HFFc6 (cell line): ENCODE measurements around the gene SSNA1. TPM values are rescaled to one million over a fixed set of nuclear protein-coding genes. Genes with fewer than 3 reads are reported as not detected.

Source experiments
- DNase-seq: peaks from one replicate; pipeline ENCODE4 v3.0.0-alpha.2; 2018
- H3K27ac Mint-ChIP-seq: 2 replicates; pipeline ENCODE4 v1.8.0; 2020; ENCODE audit warnings: mild to moderate bottlenecking, mixed read lengths
- H3K27me3 Mint-ChIP-seq: 2 replicates; pipeline ENCODE4 v1.8.0; 2021; ENCODE audit warnings: mild to moderate bottlenecking, moderate library complexity, mixed read lengths; ENCODE audit not compliant: insufficient read depth
- H3K36me3 Mint-ChIP-seq: 2 replicates; pipeline ENCODE4 v1.8.0; 2021; ENCODE audit warnings: low read depth, mixed read lengths
- H3K4me1 Mint-ChIP-seq: 2 replicates; pipeline ENCODE4 v1.8.0; 2020; ENCODE audit warnings: low read depth, mixed read lengths
- H3K4me3 Mint-ChIP-seq: 2 replicates; pipeline ENCODE4 v1.8.0; 2020; ENCODE audit warnings: mild to moderate bottlenecking, moderate library complexity, mixed read lengths
- H3K9me3 Mint-ChIP-seq: 2 replicates; pipeline ENCODE4 v1.8.0; 2020; ENCODE audit warnings: mild to moderate bottlenecking, mixed read lengths
- CTCF ChIP-seq: fragments of 200-600 bp; sonication (generic); IDR thresholded peaks from 2 replicates; pipeline ENCODE4 v1.5.0; 2021; ENCODE audit warnings: antibody characterized with exemption, mild to moderate bottlenecking
- total RNA-seq, 6 experiments: library from RNA; stranded (reverse); fragmentation: NEBNext Ultra II Directional; extraction: Animal tissue kit (Norgen Biotek cat#: 25700); gene quantifications; 2 replicates in 1 of 6; 3 replicates in 5 of 6; pipeline ENCODE4 v1.2.3, GENCODE V29; 2021

The SSNA1 gene
- total RNA-seq, 6 experiments from 2014 or later: 76.7 to 82.8 (median 82.1) TPM

- Mint-ChIP-seq H3K9me3 (no peaks in the 10 kb centered on the region), H3K4me1 (peaks cover 15% of the 10 kb centered on the region), H3K4me3 (no peak overlapping the region), H3K36me3 (peaks cover 4% of the 10 kb centered on the region; the same call in 1 of the 2 replicates), H3K27me3 (peaks cover 4% of the 10 kb centered on the region; the same call in 1 of the 2 replicates), H3K27ac (no peak overlapping the region)
- no peak for TF ChIP-seq CTCF
- no peak for DNase-seq
These were observed 6.8 kb upstream of the SSNA1 start for GRCh38 chr9:137181680-137182079.

GRCh38 chr9:137182836-137183235 is 5.6 kb upstream of the SSNA1 start:
- peaks cover 4% of the 10 kb centered on the region; the same call in 1 of the 2 replicates for H3K27me3 Mint-ChIP-seq
- peaks cover 26% of the 10 kb centered on the region for H3K4me1 Mint-ChIP-seq
- no peak overlapping the region for H3K4me3 Mint-ChIP-seq
- no peak overlapping the region for H3K27ac Mint-ChIP-seq
- H3K36me3 Mint-ChIP-seq: peaks cover 4% of the 10 kb centered on the region; the same call in 1 of the 2 replicates
- no peak for TF ChIP-seq CTCF
- no peaks in the 10 kb centered on the region for H3K9me3 Mint-ChIP-seq
- no peak for DNase-seq

- Mint-ChIP-seq H3K27ac (no peak overlapping the region), H3K36me3 (peaks cover 4% of the 10 kb centered on the region), H3K9me3 (no peaks in the 10 kb centered on the region), H3K27me3 (peaks cover 6% of the 10 kb centered on the region; the same call in 1 of the 2 replicates), H3K4me1 (peaks cover 21% of the 10 kb centered on the region), H3K4me3 (no peak overlapping the region)
- no peak for TF ChIP-seq CTCF
- DNase-seq: no peak
These were observed 4.4 kb upstream of the SSNA1 start for GRCh38 chr9:137183980-137184595.

- Mint-ChIP-seq H3K4me1 (peaks cover 26% of the 10 kb centered on the region), H3K36me3 (peaks cover 4% of the 10 kb centered on the region), H3K4me3 (no peak overlapping the region), H3K9me3 (no peaks in the 10 kb centered on the region), H3K27ac (no peak overlapping the region), H3K27me3 (peaks cover 6% of the 10 kb centered on the region; the same call in 1 of the 2 replicates)
- no peak for TF ChIP-seq CTCF
- DNase-seq: no peak
These were observed 3.4 kb upstream of the SSNA1 start for GRCh38 chr9:137184881-137185660.

GRCh38 chr9:137185921-137186320 is 2.6 kb upstream of the SSNA1 start:
- peaks cover 4% of the 10 kb centered on the region for H3K36me3 Mint-ChIP-seq
- H3K9me3 Mint-ChIP-seq: no peaks in the 10 kb centered on the region
- TF ChIP-seq CTCF: no peak
- no peak overlapping the region for H3K27ac Mint-ChIP-seq
- H3K4me1 Mint-ChIP-seq: peaks cover 31% of the 10 kb centered on the region
- peaks cover 6% of the 10 kb centered on the region; the same call in 1 of the 2 replicates for H3K27me3 Mint-ChIP-seq
- no peak overlapping the region for H3K4me3 Mint-ChIP-seq
- no peak for DNase-seq
